Inflammatory macrophage treated with lipopolysaccharide for 1 hour (primary cell): ENCODE data around the gene SSR4.

ENCODE experiments used
- DNase-seq, 2 donors: peaks; one replicate each; pipeline ENCODE4 v3.0.0-alpha.2; 2020 to 2022

The SSR4 gene

DNA sequence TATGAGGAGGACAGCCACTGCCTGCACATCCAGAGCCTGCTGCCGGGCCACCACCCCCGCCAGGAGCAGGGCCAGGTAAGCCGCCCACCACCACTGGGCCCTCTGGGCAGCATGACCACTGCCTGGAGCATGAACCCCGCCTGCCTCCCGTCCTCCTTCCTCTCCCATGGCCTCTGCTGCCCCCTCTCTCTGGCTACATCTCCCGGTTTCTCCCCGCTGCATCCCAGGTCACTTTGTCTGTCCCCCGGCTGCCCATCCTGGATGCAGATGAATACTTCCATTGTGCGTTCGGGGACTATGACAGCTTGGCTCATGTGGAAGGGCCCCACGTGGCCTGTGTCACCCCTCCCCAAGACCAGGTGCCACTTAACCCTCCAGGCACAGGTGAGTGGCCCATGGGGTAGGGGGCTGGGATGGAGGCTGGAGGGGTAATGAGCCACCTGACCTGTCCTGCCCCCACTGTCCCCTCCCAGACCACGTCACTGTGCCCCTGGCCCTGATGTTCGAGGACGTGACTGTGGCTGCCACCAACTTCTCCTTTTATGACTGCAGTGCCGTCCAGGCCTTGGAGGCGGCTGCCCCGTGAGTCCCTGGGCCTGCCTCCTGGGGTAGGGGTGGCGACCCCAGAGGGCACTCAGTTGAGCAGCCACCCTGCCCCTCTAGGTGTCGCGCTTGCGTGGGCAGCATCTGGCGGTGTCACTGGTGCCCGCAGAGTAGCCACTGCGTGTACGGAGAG, 24.4 kb upstream of the SSR4 start:
- no peak for DNase-seq

GRCh38 chrX:153770601-153771414, 23.7 kb upstream of the SSR4 start:
- no peak for DNase-seq

- no peak for DNase-seq
Measured at GRCh38 chrX:153771415-153772315, 22.8 kb upstream of the SSR4 start.

GRCh38 chrX:153772316-153773217, 21.9 kb upstream of the SSR4 start:
- no peak for DNase-seq

DNA sequence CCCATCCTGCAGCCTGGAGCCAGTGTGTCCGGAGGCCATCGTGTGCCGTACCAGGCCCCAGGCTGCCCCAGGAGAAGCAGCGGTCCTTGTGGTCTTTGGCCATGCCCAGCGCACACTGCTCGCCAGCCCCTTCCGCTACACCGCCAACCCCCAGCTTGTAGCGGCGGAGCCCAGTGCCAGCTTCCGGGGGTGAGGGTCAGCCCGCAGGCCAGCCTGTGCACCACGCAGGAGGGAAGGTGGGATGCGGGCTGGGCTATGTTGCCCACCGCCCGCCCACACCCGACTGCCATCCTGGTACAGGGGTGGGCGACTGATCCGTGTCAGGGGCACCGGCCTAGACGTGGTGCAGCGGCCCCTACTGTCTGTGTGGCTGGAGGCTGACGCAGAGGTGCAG, 21.3 kb upstream of the SSR4 start:
- no peak for DNase-seq

- DNase-seq: no peak
Measured at GRCh38 chrX:153773741-153774575, 20.5 kb upstream of the SSR4 start.

DNA sequence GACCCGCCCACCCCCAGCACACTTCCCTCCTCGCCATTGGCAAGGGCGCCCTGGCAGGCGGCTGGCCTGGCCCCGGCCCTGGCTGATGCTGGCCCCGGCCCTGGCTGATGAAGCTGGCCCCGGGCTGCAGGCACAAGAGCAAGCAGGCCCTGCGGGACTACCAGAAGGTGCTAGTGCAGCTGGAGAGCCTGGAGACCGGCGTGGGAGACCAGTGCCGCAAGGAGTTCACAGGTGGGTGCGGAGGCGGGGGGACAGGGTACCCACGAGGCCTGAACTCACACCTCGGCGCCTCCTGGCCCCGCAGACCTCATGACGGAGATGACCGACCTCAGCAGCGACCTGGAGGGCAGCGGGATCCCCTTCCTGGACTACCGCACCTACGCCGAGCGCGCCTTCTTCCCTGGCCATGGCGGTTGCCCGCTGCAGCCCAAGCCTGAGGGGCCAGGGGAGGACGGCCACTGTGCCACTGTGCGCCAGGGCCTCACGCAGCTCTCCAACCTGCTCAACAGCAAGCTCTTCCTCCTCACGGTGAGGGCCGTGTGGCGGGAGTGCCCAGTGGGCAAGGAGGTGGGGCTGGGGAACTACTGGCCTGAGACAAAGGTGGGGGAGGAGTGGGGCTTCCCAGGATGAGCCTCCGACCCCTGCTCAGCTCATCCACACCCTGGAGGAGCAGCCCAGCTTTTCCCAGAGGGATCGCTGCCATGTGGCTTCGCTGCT, 19.7 kb upstream of the SSR4 start:
- no peak for DNase-seq

GRCh38 chrX:153775293-153776119, 19.0 kb upstream of the SSR4 start:
- no peak for DNase-seq

DNA sequence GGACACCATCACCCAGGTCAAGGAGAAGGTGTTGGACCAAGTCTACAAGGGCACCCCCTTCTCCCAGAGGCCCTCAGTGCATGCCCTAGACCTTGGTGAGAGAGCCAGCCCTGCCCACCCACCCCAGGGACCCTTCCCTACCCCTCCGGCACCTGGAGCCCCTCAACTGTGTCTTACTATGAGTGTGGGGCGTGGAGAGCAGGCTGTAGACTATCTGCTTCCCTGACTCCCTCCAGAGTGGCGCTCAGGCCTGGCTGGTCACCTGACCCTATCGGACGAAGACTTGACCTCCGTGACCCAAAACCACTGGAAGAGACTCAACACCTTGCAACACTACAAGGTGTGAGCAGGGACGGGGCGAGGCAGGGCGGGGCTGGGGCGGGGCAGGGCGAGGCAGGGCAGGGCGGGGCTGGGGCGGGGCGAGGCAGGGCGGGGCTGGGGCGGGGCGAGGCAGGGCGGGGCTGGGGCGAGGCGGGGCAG, 18.3 kb upstream of the SSR4 start:
- no peak for DNase-seq

DNA sequence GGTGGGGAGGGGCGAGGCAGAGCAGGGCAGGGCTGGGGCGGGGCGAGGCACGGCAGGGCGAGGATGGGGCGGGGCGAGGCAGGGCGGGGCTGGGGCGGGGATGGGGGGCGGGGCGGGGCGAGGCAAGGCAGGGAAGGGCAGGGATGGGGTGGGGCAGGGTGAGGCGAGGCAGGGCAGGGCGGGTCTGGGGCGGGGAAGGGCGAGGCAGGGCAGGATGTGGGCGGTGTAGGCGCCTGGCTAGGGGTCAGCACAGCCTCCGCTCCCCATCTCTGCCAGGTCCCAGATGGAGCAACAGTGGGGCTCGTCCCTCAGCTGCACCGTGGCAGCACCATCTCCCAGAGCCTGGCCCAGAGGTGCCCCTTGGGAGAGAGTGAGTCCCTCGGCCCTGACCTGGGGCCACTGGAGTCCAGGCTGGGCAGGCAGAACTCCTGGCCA, 17.8 kb upstream of the SSR4 start:
- no peak for DNase-seq

DNA sequence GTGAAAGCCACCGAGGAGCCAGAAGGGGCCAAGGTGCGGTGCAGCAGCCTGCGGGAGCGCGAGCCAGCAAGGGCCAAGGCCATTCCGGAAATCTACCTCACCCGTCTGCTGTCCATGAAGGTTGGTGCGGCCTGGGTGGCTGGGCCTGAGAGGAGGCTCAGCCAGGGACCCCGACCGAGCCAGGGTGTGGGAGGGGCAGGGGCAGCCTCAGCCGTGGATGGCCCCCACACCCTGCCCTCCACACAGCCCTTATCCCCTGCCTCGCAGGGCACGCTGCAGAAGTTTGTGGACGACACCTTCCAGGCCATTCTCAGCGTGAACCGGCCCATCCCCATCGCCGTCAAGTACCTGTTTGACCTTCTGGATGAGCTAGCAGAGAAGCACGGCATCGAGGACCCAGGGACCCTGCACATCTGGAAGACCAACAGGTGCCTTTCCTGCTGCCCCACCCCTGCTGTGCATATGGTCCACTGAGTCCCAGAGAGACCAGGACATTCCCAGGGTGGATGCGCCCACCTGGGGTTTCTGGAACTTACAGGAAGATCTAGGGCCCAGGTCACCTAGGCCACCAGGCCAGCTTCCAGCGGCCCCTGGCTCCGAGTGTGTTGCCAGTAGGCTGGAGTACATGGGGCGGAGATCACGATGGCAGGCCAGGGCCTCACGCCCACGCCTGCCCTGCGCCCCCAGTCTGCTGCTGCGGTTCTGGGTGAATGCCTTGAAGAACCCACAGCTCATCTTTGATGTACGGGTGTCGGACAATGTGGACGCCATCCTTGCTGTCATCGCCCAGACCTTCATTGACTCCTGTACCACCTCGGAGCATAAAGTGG, 17.0 kb upstream of the SSR4 start:
- no peak for DNase-seq

DNA sequence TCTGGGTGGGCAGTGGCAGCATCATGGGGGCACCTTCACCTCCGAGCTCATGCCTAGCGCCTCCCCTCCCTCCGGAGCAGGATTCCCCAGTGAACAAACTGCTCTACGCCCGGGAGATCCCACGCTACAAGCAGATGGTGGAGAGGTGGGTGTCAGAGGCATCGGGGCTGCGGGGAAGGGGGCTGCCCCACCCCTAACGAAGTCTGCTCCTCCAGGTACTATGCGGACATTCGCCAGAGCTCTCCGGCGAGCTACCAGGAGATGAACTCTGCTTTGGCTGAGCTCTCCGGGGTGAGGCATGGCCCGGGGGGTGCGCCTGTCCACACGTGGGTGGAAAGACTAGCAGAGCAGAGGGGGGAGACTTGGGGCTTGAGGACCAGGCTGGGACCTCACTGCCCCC, 16.3 kb upstream of the SSR4 start:
- DNase-seq: no peak

GRCh38 chrX:153778684-153779101, 15.8 kb upstream of the SSR4 start:
- no peak for DNase-seq

DNA sequence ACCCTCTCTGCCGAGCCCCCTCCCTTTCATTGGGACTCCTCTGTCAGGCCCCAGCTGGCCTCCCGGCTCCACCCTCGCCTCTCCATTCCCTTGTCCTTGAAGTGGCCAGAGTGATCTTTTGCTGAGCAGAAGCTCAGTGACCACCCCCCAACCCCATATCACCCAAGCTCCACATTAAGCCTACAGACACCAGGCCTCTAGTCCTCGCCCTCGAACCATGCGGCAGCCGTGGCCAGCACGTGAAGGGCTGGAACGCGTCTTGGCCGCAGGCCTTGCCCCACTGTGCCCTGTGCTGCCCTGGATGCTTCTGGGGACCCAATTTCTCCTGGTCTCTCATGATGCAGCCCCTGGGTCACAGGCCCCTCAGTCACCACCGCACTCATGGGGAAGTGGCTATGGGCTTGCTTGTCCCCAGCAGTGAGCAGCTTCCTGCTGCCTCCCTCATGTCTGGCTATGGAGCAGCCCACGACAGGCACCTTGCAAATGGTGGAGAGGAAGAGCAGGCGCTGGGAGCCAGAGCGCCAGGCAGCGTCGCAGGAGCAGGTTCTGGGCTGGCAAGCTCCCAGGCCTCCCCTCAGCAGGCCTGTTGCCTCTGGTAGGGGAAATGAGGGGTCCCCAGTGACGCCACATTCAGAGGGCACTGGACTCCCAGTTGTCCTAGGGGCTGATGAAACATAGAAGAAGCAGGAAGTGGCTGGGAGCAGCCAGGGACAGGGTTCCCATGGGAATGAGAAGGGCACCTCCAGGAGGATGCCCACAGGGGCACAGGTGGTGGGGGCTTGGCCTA, 14.4 kb upstream of the SSR4 start:
- no peak for DNase-seq

GRCh38 chrX:153780678-153781427, 13.6 kb upstream of the SSR4 start, which contains the start of gene SRPK3:
SRPK3 (plus strand) TSS chrX:153781041; CDS start chrX:153781087, 46 bp downstream.
- DNase-seq: no peak

DNA sequence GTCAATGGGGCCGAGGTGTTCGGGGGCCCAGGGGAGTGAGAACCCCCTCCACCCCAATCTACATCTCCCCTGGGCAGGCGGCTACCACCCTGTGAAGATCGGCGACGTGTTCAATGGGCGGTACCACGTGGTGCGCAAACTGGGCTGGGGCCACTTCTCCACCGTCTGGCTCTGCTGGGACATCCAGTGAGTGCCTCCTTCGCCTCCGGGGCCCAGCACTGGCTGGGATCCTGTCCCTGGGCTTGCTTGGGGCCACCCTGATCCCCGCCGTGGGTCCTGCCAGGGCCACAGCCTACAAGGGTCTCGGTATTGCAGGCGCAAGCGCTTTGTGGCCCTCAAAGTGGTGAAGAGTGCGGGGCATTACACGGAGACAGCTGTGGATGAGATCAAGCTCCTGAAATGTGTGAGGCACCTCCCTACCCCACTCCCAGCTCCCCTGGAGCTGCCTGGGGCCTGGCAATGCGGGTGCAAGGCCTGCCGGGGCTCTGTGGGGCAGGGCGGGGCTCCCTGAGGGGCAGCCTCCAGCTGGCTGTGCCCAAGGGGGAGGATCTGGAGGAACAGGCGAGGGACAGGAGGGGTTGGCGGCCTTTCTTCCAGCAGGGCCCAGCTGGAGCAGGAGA, 12.9 kb upstream of the SSR4 start:
- DNase-seq: no peak
